Ectodermal cell (in vitro differentiated cells): Measurements from ENCODE around the gene MYH9.
A peak's percentile ranks its signal among the peaks of the same experiment; 100 is the strongest.

Experiments used
- H3K27ac ChIP-seq: 2 replicates; pipeline ENCODE4 v1.7.0; 2013; ENCODE audit warnings: mild to moderate bottlenecking, low read depth, low read length; ENCODE audit not compliant: insufficient read depth, poor library complexity, severe bottlenecking
- H3K27me3 ChIP-seq: 2 replicates; pipeline ENCODE4 v1.7.0; 2013; ENCODE audit warnings: mild to moderate bottlenecking, low read length; ENCODE audit not compliant: insufficient read depth, control insufficient read depth, poor library complexity, severe bottlenecking
- H3K36me3 ChIP-seq: one replicate; pipeline ENCODE4 v1.7.0; 2013; ENCODE audit warnings: low read length; ENCODE audit not compliant: control insufficient read depth, insufficient read depth
- H3K4me1 ChIP-seq: one replicate; pipeline ENCODE4 v1.7.0; 2013; ENCODE audit warnings: low read length; ENCODE audit not compliant: control insufficient read depth, insufficient read depth
- H3K4me3 ChIP-seq: 2 replicates; pipeline ENCODE4 v1.7.0; 2013; ENCODE audit warnings: low read depth, low read length, control low read depth; ENCODE audit not compliant: insufficient read depth
- H3K9me3 ChIP-seq: 2 replicates; pipeline ENCODE4 v1.7.0; 2013; ENCODE audit warnings: mild to moderate bottlenecking, low read length, moderate library complexity; ENCODE audit not compliant: control insufficient read depth
- WGBS, 2 experiments: methylation state at CpG; one replicate each; pipeline ENCODE4 v1.1.7; 2013; ENCODE audit warnings: missing lambda C conversion rate in 2 of 2; 5-methylcytosine and 5-hydroxymethylcytosine counted together

Gene MYH9

DNA sequence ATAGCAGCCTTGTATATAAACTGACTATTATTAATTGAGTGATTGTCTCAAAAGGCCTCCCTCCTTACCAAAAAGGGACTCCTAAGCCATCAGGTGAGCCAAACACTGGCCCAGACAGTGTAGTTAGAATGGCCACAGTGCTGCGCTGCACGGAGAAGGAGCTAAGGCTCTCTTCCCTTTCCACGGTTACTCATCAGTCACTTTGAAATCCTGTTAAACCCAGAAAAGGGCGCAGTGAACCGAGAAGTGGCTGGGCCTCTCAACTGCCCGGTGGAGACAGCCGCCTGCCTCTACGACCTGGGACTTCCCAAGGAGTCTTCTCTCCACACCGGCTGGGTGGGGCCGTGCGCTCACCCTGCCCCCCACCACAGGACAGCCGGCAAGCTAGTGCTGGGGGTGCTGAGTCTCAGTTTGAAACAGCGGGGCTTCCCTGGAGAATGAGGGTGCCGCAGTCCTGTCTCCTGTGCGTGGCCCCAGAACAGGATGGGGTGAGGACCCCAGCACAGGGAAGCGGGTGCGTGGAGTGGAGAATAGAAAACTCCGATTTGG is 1.3 kb downstream of the MYH9 start:
- peaks cover 8% of the 10 kb centered on the region for H3K4me1 ChIP-seq
- peak overlapping the region; percentile 82 for H3K27ac ChIP-seq
- WGBS, 2 experiments = 1 to 2% methylated on average over 18 of the region's 18 CpGs
- H3K36me3 ChIP-seq = no peaks in the 10 kb centered on the region
- H3K27me3 ChIP-seq = no peaks in the 10 kb centered on the region
- H3K9me3 ChIP-seq = no peaks in the 10 kb centered on the region
- peak overlapping the region; percentile 80 for H3K4me3 ChIP-seq

DNA sequence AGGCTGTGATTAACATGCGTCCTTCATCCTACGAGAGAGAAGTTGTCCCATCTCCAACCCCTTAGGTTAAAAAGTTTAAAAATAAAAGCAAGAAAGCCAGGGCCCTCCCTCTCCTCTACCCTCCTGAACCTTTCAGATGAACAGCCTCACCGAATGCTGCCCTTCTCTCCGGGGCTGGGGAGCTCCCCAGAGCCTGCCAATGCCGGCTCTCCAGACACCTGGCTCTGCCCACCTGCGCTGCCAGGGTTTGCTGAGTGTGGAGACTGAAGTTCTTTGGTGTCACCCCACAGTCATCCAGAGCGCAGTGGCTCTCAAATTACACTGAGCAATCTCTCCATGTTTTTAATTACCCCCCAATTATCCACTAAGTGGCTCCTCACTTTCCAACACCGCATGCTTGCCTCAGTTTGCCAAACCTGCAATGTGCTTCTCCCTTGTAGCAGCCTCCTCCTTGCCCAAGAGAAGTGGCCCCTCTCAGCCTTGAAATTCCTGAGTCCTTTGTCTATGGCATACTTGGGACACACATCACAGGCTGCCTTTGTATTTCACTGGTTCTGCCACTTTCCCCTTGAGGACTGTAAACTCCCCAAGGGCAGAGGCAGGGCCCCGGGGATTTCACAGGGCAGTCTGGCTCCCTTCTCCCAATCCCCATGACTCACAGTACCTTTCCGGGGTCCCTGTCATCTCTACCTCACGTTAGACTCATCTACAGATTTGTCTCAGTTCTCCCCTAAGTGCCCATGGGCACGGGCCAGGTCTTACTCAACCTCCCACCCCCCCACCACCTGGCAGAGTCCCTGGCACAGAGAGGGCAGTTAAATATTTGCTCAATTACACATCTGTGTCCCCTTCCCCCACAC is 2.0 kb downstream of the MYH9 start:
- no peaks in the 10 kb centered on the region for H3K27me3 ChIP-seq
- H3K4me3 ChIP-seq = peak overlapping the region; percentile 80
- 7 to 9% methylated on average over 12 of the region's 12 CpGs for WGBS, 2 experiments
- H3K36me3 ChIP-seq = no peaks in the 10 kb centered on the region
- H3K9me3 ChIP-seq = no peaks in the 10 kb centered on the region
- H3K4me1 ChIP-seq = peaks cover 8% of the 10 kb centered on the region
- peak overlapping the region; percentile 82 for H3K27ac ChIP-seq

- H3K9me3 ChIP-seq = no peaks in the 10 kb centered on the region
- peaks cover 8% of the 10 kb centered on the region for H3K4me1 ChIP-seq
- peak overlapping the region; percentile 80 for H3K4me3 ChIP-seq
- H3K27ac ChIP-seq = peak overlapping the region; percentile 82
- H3K27me3 ChIP-seq = no peaks in the 10 kb centered on the region
- no peaks in the 10 kb centered on the region for H3K36me3 ChIP-seq
- WGBS, 2 experiments = 10 to 14% methylated on average over 5 to 7 of the region's 7 CpGs
These were observed 2.8 kb downstream of the MYH9 start for GRCh38 chr22:36384766-36385481.

DNA sequence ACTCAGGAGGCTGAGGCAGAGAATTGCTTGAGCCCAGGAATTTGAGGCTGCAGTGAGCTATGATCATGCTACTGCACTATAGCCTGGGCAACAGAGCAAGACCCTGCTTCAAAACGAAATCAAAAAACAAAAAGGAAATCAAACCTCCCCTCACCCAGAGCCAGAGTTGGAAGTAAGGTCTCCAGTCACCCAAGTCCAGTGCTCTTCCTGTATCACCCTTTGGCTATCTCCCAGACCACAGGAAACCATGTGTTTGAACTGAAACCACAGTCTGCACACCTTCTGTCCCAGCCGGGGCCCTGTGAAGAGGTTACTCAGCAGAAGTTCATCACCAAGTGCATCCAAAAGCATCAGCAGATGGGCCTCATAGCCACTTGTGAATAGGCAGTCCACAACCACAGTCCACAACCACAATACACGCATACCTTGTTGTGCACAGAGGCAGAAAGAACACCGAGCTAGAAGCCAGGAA is 4.6 kb downstream of the MYH9 start:
- WGBS, 2 experiments = 90 to 92% methylated on average over 4 of the region's 4 CpGs

DNA sequence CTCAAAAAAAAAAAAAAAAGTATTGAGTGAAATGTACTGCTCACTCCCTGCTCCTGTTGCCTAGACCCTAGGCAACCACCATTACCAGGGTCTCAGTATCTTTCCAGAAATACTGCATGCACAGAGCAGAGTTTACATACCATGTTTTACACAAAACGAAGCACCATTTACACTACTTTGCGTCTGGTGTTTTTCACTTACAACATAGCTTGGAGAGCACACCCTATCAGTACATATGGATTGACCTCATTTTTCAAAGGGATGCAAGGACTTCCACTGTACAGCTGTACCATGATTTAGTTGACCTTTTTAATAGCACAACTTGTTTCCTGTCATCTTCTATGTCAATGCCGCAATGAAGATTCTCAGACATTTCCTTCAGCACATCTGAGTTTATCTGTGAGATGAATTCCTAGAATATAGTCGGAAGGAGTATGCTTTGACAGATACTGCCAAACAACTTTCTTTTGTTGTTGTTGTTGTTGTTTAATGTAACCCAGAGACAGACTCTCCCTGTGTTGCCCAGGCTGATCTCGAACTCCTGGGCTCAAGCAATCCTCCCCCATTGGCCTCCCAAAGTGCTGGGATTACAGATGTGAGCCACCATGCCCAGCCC is 6.1 kb downstream of the MYH9 start:
- Histone ChIP-seq H3K4me1 (peaks cover 15% of the 10 kb centered on the region), H3K27ac (no peak overlapping the region), H3K4me3 (no peak overlapping the region), H3K27me3 (no peaks in the 10 kb centered on the region), H3K9me3 (no peaks in the 10 kb centered on the region), H3K36me3 (peaks cover 4% of the 10 kb centered on the region)
- 79 to 80% methylated on average over 5 of the region's 5 CpGs for WGBS, 2 experiments

More for the DNA sequence above, 4.6 kb downstream of the MYH9 start:
- Histone ChIP-seq H3K27me3 (no peaks in the 10 kb centered on the region), H3K4me3 (no peak overlapping the region), H3K4me1 (peaks cover 15% of the 10 kb centered on the region), H3K9me3 (no peaks in the 10 kb centered on the region), H3K27ac (no peak overlapping the region), H3K36me3 (peaks cover 2% of the 10 kb centered on the region)

DNA sequence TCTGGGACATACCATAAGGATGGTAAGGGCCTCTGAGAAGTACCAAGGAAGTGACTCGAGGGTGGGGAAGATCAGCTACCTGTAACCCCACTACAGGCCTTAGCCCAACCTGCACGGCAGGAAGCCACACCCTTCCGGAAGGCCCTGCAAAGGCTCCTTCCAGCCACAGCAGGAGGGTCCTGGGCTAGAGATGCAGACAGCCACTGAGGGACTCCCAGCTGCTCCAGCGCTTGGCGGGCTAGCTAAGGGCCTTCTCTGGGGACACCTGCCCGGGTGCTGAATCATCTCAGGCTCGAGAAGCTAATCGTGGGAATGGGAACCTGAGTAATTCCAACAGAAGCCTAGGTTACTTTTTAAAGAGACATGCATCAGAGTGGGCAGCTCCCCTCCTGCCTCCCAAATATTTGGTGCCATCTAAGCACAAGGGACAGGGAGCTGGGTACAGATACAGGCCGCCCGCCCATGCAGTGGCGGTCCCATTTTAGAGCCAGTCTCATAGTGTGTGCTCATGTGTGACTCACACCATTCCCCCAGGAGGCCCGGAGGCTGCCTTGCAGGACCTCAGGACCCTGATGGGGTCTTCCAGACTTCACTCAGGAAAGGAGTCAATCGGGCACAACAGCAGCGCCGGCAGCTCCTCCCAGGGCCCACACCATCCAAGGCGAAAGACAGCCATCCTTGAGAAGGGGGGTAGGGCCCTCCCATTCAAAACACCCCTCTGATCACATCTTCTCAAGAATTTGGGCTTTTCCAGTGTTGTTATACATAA is 8.0 kb downstream of the MYH9 start:
- Histone ChIP-seq H3K4me3 (no peak overlapping the region), H3K4me1 (peaks cover 7% of the 10 kb centered on the region), H3K27ac (no peak overlapping the region), H3K9me3 (no peaks in the 10 kb centered on the region), H3K36me3 (peaks cover 4% of the 10 kb centered on the region), H3K27me3 (no peaks in the 10 kb centered on the region)
- 89 to 90% methylated on average over 16 of the region's 16 CpGs for WGBS, 2 experiments

GRCh38 chr22:36378869-36379217 is 8.9 kb downstream of the MYH9 start:
- peaks cover 7% of the 10 kb centered on the region for H3K4me1 ChIP-seq
- 85 to 97% methylated on average over 3 to 5 of the region's 5 CpGs for WGBS, 2 experiments
- no peaks in the 10 kb centered on the region for H3K9me3 ChIP-seq
- peaks cover 4% of the 10 kb centered on the region for H3K36me3 ChIP-seq
- H3K27me3 ChIP-seq = no peaks in the 10 kb centered on the region
- H3K27ac ChIP-seq = no peak overlapping the region
- H3K4me3 ChIP-seq = no peak overlapping the region

DNA sequence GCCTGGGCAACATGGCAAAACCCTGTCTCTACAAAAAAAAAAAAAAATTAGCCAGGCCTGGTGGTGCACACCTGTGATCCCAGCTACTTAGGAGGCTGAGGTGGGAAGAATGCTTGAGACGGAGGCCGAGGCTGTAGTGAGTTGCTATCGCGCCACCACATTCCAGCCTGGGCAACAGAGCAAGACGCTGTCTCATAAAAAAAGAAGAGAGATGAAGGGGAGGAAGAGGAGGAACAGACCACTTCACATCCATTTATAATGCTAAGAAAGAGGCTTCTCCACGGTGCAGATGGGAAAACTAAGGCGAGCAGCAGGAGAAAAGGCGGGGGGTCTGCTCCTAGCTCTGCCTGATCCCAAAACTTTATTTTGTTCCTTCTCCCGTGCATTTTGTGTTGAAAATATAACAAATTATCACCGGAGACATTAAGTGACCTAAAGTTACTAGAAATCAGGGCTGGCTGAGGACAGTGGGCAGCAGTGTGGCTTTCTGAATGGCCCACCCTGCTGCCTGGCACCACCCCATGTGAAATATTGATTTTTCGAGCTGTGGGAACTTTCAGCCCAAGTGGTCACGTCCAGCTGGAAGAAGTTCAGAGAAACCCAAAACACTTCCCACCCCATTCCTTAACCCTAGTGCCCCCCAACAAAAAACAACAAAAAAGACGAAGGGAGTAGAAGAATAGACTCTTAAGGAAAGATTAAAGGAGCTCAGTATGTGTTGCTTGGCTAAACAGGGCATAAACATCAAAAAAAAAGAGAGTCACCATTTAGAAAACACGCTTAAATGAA is 9.5 kb downstream of the MYH9 start:
- Histone ChIP-seq H3K4me3 (no peak overlapping the region), H3K27ac (no peak overlapping the region), H3K36me3 (peaks cover 4% of the 10 kb centered on the region), H3K4me1 (peaks cover 8% of the 10 kb centered on the region), H3K9me3 (no peaks in the 10 kb centered on the region), H3K27me3 (no peaks in the 10 kb centered on the region)
- 86 to 87% methylated on average over 14 of the region's 14 CpGs for WGBS, 2 experiments

DNA sequence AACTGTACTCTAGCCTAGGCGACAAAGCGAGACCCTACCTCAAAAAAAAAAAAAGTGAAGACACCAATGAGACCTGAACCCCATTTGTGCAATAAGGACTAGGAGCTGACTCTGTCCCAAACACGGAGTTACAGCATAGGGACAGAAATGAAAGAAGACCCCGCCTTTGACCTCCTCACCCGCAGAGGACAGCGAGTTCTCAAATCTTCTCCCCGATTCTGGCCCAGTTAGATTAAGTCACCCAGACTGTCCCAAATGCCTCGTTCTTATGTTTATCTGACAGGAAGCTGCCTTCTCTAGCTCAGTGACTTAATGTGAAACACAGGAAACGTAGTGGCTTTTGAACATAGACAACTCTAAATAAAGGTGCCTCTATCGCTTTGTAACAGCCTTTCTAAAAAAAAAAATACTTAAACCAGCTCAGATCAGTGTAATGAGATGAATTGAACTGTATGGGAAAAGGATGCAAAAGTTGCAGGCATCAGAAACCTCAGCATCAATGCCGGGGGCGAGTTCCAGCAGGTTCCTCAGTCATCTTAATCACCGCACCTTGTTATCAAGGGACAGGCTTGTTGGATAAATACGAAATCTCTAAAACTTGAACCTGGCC is 10.6 kb downstream of the MYH9 start:
- Histone ChIP-seq H3K27ac (no peak overlapping the region), H3K9me3 (no peaks in the 10 kb centered on the region), H3K4me3 (no peak overlapping the region), H3K36me3 (peaks cover 4% of the 10 kb centered on the region), H3K27me3 (no peaks in the 10 kb centered on the region), H3K4me1 (peaks cover 16% of the 10 kb centered on the region)
- WGBS, 2 experiments = 95 to 97% methylated on average over 14 of the region's 14 CpGs
